ENCODE measurements around the gene RNF17.

- no peak for TF ChIP-seq PKNOX1 (IDR thresholded peaks at IDR 0.05)
- TF ChIP-seq SUZ12 (IDR thresholded peaks at IDR 0.05) = no peak
- no peak for TF ChIP-seq SP1 (IDR thresholded peaks at IDR 0.05)
- TF ChIP-seq HDGF (IDR thresholded peaks at IDR 0.05; ENCODE audit: borderline replicate concordance) = no peak
- no peak for TF ChIP-seq ELF4 (IDR thresholded peaks at IDR 0.05)
- TF ChIP-seq TARDBP (IDR thresholded peaks at IDR 0.05) = no peak
- no peak for TF ChIP-seq ZNF384 (IDR thresholded peaks at IDR 0.05)
- TF ChIP-seq BHLHE40 (IDR thresholded peaks at IDR 0.05; ENCODE audit: borderline replicate concordance) = no peak
- TF ChIP-seq FOXA1 (IDR thresholded peaks at IDR 0.05) = no peak
- no peak for TF ChIP-seq FOXK2 (IDR thresholded peaks at IDR 0.05)
These were observed 147.4 kb downstream of the RNF17 start for GRCh38 chr13:24911133-24911908.

Data from HEK293T (cell line).